ENCODE measurements around the gene IFT22. TPM values are rescaled to one million over a fixed set of nuclear protein-coding genes. Genes with fewer than 3 reads are reported as not detected.

Gene IFT22
- total and polyA plus RNA-seq, 2 of the 8 experiments (the other 6 are each of a cell fraction or from before 2014, with no cell fraction given) = 17.7 to 18.9 TPM

DNA sequence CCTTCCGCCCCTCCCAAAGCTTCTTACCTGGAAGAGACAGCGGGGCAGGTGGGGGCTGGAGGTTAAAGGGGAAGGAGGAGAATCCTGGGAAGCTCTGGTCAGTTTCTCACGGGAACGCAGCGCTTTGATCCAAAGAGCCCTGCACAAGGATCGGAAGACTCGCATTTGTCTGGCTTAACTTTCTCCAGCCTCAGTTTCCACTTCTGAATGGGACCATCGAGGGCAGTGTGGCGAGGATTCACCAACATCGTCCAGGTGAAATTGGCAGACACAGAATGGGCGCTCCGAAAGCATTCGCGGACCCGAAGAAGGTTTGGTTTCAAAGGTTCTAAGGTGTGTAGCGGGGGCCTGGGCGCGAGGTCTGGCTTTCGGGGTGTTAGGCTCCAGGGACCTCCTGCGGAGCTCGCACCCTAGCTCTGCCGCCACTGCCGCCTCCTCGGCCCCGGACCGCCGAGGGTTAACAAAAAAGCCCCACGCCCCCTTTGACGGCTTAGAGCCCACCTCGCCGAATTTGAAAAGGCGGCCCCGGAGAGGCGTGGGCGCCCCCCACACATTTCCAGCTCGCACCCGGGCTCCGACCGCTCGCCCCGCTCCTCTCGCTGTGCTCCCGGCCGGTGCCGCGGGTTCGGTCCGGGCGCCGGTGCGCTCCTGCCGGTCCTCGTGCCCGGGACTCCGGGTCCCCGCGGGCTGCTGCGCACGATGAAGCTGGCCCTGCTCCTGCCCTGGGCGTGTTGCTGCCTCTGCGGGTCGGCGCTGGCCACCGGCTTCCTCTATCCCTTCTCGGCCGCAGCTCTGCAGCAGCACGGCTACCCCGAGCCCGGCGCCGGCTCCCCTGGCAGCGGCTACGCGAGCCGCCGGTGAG is 41.0 kb upstream of the IFT22 start, which contains the start of gene COL26A1 (continued):
- TF ChIP-seq JUN (IDR thresholded peaks at IDR 0.05; ENCODE audit: low read depth, low read length) (no peak), CHD7 (IDR thresholded peaks at IDR 0.05; ENCODE audit: insufficient replicate concordance, low read length) (no peak), KDM5A (IDR thresholded peaks at IDR 0.05; ENCODE audit: low read length) (no peak), CHD2 (IDR thresholded peaks at IDR 0.05; ENCODE audit: low read length) (no peak), CTCF (IDR thresholded peaks at IDR 0.05; ENCODE audit: control extremely low read depth in 1 of 3, insufficient read depth in 1 of 3, low read depth in 1 of 3, low read length in 3 of 3) (no peak)

All from H1 (cell line).